HTERT RPE-1 (cell line): Measurements from ENCODE around the gene VENTX.

ENCODE experiments used
- in situ Hi-C: fragments of 300-500 bp; cut with MboI; formaldehyde crosslinking; loops from 4 replicates; pipeline ENCODE4 v1.14.3; 2020; ENCODE audit warnings: low sequenced_read_pairs

The VENTX gene

GRCh38 chr10:133201948-133202725, 35.5 kb upstream of the VENTX start:
- in situ Hi-C loops, result no loop called here

DNA sequence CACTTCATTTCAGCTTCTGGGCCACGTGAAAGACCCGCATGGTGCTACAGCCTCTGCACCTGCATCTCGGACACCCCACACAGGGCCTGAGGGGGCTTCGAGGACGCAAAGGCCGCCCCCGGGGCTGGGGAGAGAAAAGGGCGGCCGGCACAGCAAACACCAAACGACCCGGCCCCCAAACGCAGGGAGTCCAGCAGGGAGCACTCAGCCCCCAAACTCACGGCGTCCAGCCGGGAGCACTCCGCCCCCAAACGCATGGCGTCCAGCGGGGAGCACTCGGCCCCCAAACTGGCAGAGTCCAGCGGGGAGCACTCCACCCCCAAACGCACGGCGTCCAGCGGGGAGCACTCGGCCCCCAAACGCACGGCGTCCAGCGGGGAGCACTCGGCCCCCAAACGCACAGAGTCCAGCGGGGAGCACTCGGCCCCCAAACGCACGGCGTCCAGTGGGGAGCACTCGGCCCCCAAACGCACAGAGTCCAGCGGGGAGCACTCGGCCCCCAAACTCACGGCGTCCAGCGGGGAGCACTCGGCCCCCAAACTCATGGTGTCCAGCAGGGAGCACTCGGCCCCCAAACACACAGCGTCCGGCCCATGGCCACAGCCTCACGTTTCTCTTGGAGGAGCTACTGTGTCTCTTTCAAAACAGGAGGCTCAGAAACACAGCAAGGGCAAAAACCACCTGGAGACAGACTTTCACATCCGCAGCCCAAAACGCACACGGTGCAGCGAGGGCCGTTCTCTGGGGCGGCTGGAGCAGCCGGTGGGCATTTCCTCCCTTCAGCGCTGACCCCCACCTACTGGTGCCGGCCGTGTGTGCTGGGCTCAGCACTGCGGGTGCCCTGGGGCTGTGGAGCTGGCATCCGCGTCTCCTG, 34.6 kb upstream of the VENTX start:
- in situ Hi-C loops, result no loop called here

GRCh38 chr10:133203652-133204195, 33.9 kb upstream of the VENTX start:
- in situ Hi-C loops, result no loop called here

GRCh38 chr10:133204226-133205015, 33.2 kb upstream of the VENTX start:
- in situ Hi-C loops, result no loop called here

DNA sequence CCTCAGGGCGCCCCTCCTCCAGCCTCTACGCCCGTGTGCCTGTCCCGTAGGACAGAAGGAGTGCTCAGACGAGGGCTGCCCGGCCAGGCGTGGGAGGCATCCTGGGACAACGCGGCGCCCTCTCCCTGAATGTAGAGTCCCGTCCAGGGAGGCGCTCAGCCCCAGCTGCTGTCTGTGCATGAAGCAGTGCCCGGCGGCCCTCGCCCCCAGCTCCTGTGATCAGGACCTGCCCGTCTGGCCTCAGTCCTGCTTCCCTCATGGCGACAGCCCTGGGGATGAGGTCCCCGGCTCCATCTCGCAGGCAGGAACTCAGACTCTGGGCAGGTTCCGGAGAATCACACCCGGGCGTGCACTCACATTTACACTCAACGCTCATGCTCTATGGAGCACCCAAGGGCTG, 32.5 kb upstream of the VENTX start:
- in situ Hi-C loops, result no loop called here

DNA sequence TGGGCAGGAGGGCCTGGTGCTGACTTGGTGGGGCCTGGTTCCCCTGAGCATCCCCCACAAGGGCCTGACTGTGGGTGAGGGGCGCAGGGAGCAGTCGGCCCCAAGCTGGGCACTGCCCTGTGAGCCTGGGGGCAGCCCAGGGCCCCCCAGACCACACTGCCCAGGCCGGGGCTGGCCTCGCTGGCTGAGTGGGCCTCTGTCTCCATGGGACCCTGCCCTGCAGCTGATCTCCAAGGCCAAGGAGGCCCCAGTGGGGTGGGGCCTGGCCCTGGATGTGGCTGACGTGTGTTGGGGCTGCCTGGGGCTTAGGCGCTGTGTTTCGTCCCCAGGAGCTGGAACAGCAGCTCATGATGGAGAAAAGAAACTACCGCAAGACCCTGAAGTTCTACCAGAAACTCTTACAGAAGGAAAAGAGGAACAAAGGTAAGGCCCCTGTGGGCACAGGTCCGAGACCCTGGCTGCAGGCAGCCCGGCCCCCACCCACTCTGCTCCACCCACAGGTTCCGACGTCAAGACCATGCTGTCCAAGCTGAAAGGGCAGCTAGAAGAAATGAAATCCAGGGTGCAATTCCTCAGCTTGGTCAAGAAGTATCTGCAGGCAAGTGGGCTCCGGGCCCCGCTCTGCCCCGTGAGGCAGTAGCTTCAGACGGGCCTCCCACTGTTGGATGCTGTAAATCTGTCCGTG, 31.2 kb upstream of the VENTX start:
- in situ Hi-C loops, result no loop called here

DNA sequence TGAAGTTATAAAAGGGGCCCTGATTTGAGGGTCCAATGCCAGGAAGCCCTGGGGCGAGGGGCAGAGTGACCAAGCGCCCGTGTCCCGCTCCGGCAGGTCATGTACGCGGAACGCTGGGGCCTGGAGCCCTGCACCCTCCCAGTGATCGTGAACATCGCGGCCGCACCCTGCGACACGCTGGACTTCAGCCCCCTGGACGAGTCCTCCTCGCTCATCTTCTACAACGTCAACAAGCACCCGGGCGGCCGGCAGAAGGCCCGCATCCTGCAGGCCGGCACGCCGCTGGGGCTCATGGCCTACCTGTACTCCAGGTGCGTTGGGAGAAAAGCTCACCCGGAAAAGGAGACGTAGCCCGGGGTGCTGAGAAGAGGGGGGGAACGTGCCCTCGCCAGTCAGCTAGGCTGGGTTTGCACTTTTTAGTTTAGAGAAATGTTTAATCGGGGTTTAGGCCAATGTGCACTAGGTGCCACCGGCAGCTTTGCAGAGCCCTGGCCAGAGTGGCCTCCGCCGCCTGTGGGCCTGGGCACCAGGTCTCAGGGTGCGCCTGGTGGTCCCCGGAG, 30.5 kb upstream of the VENTX start:
- in situ Hi-C loops, result no loop called here

DNA sequence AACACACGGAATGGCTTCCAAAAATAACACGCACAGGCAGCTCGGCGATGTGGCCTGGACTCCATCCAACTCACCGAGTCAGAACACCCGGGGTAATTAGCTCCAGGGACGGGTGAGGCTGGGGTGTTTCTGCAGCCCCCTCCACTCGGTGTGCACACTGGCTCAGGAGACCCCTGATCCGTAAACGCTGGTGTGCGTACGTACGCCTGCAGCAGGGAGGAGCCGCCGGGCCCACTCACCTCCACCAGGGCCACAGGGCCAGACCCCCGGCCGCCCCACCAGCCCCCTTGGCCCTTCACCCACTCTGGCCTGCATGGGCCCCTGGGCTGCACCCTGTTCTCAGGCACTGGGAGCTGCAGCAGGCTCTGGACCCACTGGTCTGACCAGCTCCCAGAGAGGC, 30.0 kb upstream of the VENTX start:
- in situ Hi-C loops, result no loop called here

GRCh38 chr10:133208466-133208865, 29.2 kb upstream of the VENTX start:
- in situ Hi-C loops, result no loop called here

DNA sequence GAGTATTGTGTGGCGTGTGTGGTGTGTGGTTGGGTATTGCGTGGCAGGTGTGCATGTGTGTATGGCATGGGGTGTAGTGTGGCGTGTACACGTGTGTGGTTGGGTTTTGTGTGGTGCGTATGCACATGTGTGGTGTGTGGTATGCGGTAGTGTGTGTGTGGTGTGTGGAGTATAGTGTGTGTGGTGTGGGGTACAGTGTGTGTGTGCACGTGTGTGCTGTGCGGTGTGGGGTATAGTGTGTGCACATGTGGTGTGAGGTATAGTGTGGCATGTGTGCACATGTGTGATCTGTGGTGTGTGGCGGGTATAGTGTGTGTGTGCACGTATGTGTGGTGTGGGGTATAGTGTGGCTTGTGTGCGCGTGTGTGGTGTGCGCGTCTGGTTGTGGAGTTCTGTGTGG, 28.5 kb upstream of the VENTX start:
- in situ Hi-C loops, result no loop called here

DNA sequence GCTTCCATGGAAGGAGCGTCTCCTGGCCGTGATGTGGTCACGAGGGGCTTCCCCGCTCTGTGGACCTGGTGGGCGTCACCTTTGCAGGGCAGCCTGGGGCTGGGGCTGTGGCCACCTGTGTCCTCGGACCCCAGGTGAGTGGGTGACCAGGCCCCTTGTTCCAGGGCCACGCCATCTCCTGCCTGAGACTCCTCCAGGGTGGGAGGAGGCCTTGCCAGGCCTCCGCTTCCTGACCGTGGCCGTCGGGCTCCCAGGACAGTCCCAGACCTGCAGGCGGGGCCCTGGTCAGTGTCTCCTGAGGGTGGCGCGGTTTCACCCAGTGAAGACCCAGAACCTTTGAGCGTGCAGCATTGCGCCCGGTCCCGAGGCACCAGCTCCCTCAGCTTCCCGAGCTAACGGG, 28.0 kb upstream of the VENTX start:
- in situ Hi-C loops, result no loop called here

GRCh38 chr10:133210398-133211140, 27.1 kb upstream of the VENTX start:
- in situ Hi-C loops, result no loop called here

GRCh38 chr10:133211141-133211830, 26.4 kb upstream of the VENTX start:
- in situ Hi-C loops, result no loop called here

- in situ Hi-C loops, result no loop called here
These were observed 25.4 kb upstream of the VENTX start for GRCh38 chr10:133211959-133212852.

- in situ Hi-C loops, result no loop called here
These were observed 24.7 kb upstream of the VENTX start for GRCh38 chr10:133212853-133213494.

DNA sequence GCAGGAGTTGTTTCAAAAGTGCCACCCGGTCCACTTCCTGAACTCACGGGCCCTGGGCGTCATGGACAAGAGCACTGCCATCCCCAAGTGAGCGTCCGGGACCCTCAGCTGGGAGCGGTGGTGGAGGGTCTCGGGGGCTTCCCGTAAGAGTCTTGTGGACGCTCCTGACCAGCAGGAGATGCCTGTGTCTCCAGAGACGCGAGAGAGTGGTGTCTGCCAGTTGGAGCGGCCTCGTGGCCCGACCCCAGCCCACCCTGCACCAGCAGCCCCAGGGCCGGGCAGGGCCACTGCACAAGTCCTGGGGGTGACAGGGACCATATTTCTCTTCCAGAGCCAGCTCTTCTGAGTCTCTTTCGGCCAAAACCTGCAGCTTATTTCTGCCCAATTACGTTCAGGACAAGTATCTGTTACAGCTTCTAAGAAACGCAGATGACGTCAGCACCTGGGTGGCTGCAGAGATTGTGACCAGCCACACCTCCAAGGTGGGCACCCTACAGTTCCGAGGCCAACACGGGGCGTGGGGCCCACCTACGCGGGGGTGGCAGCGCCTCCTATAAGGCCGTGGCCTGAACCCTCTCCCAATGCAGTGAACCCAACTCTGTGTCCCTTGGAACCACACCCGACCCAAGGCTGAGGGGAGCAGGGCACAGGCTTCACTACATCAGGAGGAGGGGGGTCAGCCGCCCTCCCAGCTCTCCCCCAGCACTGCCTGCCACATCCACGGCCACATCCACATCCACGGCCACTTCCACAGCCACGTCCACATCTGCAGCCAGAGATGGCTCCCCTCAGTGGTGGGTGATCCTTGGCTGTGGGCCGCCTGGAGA, 23.8 kb upstream of the VENTX start:
- in situ Hi-C loops, result no loop called here
